Activated T-helper 9 cell treated with anti-CD3 and anti-CD28 coated beads, Interleukin-2, amount 50 U/mL, for 16 hours (primary cell): ENCODE results near the gene SGCE.
"Not testable (repeated sequence)": the region's sequence is repeated elsewhere in the genome, so short reads cannot be mapped to it uniquely, and the experiment has no call there.

Source experiments
- DNase-seq: peaks from one replicate; pipeline ENCODE4 v3.0.0-alpha.2; 2020; ENCODE audit warnings: low read depth

Gene SGCE, protein sequence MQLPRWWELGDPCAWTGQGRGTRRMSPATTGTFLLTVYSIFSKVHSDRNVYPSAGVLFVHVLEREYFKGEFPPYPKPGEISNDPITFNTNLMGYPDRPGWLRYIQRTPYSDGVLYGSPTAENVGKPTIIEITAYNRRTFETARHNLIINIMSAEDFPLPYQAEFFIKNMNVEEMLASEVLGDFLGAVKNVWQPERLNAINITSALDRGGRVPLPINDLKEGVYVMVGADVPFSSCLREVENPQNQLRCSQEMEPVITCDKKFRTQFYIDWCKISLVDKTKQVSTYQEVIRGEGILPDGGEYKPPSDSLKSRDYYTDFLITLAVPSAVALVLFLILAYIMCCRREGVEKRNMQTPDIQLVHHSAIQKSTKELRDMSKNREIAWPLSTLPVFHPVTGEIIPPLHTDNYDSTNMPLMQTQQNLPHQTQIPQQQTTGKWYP

DNA sequence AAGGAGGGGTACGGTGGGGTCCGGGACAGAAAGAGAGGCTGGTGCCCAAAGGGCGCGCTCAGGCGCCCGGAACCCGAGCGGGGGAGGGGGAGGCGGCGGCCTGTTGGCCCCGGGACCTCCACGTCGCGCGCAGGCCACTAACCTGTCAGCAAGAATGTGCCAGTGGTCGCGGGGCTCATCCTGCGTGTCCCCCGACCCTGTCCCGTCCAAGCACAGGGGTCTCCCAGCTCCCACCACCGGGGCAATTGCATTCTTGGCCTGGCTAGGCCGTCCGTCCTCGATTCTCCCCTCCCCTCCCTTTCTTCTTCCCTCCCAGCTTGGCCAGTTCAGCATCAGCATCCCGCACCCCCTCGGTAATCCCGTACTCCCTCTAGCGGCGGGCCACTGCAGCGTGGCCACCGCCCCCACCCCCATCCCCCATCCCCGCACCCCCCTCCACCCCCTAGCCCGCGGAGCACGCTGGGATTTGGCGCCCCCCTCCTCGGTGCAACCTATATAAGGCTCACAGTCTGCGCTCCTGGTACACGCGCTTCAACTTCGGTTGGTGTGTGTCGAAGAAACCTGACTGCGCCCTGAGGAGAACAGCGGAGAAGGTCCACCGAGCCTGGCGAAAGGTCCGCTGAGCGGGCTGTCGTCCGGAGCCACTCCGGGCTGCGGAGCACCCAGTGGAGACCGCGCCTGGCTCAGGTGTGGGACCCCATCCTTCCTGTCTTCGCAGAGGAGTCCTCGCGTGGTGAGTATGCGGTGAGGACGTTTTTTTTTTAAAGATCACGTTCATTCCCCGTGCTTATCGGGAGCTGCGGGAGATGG lies at the start of gene SGCE:
SGCE (minus strand) TSS at position 286 of the 810 bp plus-strand sequence; CDS start at position 251, 35 bp downstream.
- peak; percentile 20 for DNase-seq

DNA sequence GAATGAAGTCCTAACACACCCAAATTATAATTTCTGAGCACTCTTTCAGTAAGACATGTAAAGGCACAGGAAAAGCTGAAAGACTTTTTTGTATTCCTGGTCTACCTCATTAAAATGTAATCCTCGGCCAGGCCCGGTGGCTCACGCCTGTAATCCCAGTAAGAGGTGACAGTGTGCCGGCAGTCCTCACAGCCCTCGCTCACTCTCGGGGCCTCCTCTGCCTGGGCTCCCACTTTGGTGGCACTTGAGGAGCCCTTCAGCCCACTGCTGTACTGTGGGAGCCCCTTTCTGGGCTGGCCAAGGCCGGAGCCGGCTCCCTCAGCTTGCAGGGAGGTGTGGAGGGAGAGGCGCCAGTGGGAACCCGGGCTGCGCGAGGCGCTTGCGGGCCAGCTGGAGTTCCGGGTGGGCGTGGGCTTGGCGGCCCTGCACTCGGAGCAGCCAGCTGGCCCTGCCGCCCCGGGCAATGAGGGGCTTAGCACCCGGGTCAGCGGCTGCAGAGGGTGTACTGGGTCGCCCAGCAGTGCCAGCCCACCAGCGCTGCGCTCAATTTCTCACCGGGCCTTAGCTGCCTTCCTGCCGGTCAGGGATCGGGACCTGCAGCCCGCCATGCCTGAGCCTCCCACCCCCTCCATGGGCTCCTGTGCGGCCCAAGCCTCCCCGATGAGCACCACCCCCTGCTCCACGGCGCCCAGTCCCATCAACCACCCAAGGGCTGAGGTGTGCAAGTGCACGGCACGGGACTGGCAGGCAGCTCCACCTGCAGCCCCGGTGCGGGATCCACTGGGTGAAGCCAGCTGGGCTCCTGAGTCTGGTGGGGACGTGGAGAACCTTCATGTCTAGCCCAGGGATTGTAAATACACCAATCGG lies 49.5 kb upstream of the SGCE start:
- not testable (repeated sequence) for DNase-seq

DNA sequence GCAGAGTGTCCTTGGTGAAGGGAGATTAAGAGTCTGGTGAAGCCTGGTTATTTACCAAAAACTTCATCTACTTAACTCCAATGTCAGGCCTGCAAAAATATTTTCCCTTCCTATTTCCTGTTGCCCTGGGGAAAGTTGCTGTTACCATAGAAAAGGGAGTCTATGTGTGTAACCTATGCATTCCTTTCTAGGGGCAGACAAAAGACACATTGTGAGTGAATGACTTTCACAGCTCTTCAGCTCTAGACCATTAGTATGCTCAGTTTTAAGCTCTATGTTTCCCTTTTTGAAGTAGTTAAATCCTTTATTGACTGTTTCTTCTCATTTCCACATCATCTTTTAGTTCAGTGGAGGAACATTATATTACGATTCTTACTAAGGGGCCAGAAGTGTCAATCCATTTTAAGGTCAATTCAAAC lies 45.6 kb upstream of the SGCE start:
- no peak for DNase-seq

DNA sequence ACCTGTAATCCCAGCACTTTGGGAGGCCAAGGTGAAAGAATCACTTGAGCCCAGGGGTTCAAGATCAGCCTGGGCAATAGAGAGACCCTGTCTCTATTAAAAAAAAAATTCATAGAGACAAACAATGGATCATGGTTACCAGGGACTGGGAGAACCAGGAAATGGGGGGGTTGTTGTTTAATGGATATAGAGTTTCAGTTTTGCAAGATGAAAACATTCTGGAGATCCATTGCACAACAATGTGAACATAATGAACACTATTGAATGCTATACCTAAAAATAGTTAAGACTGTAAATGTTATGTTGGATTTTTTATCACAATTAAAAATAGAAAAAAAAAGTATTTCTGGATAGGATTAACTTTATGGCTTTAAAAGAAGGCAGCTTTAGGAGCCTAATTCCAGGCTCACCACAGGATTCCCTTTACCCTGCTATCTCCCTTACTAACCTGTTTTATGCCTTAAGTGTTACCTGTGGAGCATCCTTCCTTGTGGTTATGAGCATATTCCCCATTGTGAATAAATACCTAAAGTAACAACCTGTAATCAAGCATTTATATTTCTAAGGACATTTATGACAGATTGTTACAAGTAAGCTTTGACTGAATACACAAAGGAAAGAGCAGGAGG lies 45.1 kb upstream of the SGCE start:
- no peak for DNase-seq

DNA sequence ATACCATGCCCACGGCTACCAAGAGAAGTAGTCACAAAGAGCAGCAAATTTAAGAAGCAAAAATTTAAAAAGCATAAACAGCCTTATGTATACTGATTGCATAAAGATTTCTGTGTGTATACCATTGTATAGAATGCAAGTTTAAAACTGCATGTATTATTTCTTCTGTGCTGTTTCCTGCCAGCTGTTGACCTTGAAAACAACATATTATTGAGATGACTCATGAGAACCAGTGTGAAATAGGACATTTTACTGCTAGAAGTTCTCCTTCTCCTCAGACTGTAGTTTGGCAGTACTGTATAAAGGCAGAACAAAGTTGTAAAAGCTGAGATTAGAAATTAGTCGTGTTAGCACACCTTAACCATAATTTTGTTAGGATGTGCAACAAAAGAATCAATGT lies 42.3 kb upstream of the SGCE start:
- no peak for DNase-seq

DNA sequence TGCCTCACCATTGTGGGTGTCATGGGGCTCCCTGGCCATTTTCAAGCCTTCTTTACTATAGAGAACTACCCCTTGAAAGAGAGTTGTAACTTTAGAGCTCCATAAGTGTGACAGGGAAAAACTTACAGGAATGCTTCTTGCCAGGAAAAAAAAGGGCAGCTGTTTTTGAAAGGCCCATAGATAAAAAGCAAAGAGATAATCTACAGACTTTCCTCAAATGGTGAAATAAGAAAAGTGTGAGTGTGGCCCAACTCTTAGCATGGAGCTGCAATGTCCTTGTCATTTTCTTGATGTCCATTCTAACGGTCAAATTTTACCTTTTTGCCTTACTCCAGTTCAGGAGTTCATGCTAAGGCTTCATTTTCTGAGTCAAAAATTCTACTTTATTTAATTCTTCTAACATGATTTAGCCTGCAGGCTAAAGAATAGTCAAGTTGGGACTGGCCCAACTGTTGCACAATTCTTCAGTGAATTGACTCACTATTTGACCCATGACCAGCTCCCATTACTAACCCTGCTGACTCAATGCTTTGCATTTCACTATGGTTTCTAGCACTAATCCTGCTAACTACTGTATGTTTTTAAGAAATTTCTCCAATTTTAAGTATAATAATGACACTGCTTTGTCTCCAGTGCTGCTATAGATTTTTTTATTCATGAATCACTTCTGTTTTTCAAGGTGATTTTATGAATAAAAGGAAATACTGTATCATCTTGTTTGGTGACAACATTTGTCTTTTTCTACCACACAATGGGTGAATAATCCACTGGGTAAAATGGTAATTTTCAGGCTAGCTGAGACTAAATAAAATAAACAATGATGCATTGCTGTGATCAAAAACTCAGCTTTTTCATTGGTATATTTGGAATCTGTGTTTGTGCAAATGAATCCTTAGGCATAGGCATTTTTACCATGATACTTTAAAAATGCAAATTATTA lies 41.4 kb upstream of the SGCE start:
- no peak for DNase-seq

DNA sequence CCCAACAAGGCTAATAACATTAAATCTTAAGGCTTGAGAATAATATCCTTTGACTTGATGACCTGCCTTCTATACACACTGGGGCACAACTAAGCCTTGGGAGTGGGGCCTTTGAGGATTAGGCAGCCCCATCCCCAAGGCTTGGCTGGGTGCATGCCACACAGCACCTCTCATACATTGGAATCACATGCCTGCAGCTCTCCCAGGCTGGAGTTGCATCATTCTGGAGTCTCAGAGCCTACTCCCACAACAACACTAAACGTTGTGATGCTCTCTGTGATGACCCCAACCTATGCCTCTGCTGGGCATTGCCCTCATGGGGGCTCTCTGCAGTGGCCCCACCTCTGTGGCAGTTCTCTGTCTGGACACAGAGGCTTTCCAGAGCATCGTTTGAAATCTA lies 31.9 kb upstream of the SGCE start:
- no peak for DNase-seq

DNA sequence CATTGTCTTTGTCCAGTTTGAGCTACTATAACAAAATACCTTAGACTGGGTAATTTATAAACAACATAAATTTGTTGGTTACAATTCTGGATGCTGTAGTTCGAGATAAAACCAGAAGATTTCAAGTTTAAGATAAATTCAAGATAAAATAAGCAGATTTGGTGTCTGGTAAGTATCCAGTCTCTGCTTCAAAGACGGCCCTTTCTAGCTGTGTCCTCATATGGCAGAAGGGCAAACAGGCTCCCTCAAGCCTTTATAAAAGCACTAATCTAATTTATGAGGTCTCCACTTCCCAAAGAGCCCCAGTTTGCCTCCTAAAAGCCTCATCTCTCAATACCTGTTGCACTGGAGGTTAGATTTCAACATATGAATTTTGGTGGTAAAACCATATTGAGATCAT lies 31.1 kb upstream of the SGCE start:
- no peak for DNase-seq

DNA sequence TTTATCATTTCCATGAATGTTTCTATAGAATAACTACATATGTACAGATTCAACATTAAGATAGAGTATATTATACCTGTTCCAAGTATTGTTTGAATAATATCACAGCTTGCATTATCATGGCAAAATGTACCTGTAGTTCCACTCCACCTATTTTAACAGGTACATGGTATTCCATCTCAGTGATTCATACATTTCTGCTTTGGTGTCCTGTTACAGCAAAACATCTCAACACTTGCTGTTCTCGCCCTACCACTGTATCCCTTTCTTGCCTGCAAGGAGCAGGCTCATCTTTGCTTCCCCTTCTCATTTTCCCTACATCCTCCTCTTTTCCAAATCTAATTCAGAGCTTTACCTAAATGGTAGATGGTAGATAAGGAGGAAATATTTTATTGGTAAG lies 27.1 kb upstream of the SGCE start:
- DNase-seq: no peak

DNA sequence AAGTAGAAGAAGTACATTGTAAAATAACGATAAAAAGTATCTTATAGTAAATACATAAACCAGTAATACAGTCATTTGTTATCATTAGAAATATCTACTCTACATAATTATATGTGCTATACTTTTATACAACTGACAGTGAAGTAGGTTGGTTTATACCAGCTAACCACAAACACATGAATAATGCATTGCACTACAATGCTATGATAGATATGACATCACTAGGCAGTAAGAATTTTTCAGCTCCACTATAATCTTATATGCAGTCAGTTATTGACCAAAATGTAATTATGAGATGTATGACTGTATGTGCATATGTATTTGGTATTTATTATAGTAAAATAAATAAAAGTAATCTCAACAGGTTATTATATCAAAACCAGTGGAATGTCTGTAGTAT lies 23.4 kb upstream of the SGCE start:
- no peak for DNase-seq

DNA sequence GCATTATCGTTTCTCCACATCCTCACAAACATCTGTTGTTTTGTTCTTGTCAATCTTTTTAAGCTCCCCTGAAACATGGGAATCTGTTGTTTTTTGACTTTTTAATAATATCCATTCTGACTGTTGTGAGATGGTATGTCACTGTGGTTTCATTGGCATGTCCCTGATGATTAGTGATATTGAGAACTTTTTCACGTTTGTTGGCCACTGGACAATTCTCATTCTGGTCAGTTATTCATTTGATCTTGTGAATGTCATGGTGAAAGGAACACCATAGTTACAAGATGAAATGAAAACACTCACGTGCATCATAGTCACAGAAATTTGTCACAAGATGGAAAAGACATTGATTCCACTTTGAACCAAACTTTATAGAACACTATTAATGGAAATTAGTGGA lies 20.5 kb upstream of the SGCE start:
- DNase-seq: no peak

DNA sequence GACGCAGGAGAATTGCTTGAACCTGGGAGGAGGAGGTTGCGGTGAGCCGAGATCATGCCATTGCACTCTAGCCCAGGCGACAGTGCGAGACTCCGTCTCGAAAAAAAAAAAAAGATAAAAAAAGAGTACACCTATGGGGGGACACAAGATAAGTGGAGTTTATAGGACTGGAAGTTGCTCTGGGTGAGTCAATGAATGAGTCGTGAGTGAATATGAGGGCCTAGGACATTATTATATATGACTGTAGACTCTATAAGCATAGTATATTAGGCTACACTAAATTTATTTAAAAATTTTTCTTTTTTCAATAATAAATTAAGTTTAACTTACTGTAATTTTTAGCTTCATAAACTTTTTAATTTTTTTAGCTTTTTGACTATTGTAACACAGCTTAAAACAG lies 19.4 kb upstream of the SGCE start:
- DNase-seq: no peak

DNA sequence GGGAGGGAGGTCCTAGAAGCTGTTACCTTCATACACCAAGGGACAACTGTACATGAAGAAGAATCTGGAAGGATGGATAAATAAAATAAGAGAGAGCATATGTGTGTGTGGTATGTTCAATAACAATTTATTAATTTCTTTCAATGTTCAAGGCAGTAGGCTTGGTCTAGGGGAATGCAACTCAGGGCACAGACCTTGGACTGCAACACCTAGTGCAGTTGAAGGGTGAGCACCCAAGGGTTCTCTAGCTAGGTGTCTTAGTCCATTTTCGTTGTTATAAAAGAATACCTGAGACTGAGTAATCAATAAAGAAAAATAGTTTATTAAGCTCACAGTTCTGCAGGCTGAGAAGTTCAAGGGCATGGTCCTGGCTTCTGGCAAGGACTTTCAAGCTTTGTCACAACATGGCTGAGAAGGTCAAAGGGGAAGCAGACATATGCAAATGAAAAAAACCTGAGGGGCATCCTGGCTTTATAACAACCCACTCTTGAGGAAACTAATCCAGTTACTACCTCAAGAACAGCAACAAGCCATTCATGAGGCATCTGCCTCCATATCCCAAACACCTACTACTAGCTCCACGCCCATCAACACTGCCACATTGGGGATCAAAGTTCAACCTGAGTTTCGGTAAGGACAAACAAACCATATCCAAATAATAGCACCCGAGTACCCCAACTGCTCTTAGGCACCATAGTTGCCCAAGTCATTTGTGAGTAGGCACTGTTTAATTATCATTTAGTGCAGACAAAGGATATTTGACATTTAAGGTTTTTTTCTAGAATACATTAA lies 15.7 kb upstream of the SGCE start:
- no peak for DNase-seq

DNA sequence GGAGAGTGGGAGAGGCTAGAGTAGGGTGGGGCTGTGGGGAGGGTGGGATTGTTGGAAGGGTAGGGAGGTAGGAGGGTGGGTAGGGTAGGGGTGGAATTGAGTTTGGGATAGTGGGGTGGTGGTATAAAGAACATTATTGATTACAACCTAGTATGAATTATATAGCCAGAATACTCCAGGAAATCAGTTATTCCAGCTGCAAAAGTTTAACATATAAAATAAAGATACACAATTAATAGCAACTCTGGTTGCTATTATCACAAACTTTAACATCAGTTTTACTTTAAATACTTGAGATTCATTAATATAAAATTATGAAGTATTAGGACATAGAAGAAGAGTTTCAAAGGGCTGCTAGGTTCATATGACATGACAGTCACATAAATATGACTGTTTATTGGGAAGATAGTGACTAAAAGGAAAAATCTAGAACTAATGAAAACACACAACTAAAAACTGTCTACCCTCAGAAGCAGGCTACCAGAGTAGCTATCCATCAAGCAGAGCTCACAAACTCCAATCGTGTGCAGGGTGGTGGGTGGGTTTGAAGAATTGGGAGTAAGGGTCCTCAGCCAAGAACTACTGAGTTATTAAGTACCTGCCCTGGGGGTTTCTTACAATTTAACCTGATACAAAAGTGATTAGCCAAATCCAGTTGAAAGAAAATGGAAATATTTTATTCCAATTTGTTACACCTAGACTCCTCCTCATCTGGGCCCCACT lies 14.0 kb upstream of the SGCE start:
- no peak for DNase-seq

DNA sequence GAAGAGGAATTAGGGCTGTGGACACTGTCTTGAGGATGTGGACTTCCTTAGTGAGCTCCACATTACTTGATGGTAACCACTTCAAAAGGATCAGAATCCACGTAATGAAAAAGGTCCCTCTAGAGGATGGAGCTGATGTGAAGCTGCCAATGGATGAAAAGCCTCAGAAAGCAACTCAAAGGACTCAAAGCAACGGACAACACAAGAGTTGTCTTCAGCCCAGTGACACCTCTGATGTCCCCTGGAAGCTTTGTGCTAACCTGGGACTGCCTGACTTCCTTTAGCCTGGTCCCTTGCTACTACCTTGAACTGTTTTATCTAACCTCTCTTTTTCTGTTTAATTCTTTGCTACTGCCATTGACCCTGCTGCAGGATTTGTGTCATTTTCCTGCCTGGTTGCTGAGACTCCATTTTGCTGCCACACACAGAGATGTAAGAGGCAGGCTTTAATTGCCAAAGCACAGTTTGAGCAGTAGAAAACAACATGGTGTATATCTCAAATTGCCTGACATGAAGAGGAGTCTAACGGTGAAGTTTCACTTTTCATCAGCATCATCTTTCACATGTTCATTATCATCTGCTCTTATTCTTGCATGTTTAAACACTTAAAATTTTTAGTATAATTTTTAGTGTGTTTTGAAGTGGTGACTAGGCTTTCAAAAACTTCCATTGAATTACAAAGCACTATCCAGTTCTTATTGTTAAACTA lies 11.1 kb upstream of the SGCE start:
- DNase-seq: no peak

DNA sequence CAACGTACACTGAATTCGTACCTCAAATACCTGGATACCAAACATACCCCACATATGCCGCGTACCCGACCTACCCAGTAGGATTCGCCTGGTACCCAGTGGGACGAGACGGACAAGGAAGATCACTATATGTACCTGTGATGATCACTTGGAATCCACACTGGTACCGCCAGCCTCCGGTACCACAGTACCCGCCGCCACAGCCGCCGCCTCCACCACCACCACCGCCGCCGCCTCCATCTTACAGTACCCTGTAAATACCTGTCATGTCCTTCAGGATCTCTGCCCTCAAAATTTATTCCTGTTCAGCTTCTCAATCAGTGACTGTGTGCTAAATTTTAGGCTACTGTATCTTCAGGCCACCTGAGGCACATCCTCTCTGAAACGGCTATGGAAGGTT lies 9.5 kb upstream of the SGCE start:
- DNase-seq: no peak

DNA sequence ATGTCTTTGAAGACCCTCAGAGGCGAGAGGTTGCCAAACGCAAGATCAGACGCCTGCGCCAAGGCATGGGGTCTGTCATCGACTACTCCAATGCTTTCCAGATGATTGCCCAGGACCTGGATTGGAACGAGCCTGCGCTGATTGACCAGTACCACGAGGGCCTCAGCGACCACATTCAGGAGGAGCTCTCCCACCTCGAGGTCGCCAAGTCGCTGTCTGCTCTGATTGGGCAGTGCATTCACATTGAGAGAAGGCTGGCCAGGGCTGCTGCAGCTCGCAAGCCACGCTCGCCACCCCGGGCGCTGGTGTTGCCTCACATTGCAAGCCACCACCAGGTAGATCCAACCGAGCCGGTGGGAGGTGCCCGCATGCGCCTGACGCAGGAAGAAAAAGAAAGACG lies 8.1 kb upstream of the SGCE start:
- no peak for DNase-seq

DNA sequence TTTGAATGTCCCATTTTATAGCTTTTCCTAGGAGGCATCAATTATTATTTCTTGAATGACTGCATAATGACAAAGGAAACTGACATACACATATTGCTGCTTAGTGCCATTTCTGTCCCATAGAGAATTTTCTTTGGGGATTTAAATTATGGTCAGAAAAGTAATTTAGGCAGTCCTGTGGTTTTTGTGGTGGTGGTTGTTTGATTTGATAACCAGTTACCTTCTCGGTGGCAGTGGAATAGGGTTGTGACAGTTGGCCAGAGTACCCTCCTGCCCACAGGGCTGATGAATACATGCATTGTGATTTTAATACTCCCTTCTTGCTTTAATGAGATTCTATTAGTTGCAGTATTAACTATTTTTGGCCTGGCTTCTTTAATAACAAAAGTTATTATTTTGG lies 6.6 kb upstream of the SGCE start:
- no peak for DNase-seq

DNA sequence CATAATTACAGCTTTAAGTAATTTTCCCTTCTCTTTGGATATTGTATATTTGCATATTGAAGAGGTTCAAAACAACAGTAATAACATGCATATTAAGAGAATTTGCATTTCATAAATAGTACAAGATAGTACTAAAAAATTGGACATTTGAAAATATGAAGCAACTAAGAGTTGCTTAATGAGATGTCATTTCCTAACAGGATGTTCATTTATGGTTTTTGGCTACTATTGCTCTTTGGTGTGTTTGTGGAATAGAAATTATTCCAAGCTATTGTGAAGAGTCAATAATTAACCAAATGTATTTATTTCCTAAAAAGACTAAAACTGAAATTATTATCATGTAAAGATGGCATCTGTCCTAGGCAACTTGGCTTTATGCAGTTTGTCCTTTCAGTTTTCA lies 4.1 kb upstream of the SGCE start:
- DNase-seq: no peak
